ENCODE measurements around the gene B4GALT6. TPM values are rescaled to one million over a fixed set of nuclear protein-coding genes. Genes with fewer than 3 reads are reported as not detected.
A peak's percentile ranks its signal among the peaks of the same experiment; 100 is the strongest.

B4GALT6 gene
- total RNA-seq, 1 donor: 2.2 TPM

DNA sequence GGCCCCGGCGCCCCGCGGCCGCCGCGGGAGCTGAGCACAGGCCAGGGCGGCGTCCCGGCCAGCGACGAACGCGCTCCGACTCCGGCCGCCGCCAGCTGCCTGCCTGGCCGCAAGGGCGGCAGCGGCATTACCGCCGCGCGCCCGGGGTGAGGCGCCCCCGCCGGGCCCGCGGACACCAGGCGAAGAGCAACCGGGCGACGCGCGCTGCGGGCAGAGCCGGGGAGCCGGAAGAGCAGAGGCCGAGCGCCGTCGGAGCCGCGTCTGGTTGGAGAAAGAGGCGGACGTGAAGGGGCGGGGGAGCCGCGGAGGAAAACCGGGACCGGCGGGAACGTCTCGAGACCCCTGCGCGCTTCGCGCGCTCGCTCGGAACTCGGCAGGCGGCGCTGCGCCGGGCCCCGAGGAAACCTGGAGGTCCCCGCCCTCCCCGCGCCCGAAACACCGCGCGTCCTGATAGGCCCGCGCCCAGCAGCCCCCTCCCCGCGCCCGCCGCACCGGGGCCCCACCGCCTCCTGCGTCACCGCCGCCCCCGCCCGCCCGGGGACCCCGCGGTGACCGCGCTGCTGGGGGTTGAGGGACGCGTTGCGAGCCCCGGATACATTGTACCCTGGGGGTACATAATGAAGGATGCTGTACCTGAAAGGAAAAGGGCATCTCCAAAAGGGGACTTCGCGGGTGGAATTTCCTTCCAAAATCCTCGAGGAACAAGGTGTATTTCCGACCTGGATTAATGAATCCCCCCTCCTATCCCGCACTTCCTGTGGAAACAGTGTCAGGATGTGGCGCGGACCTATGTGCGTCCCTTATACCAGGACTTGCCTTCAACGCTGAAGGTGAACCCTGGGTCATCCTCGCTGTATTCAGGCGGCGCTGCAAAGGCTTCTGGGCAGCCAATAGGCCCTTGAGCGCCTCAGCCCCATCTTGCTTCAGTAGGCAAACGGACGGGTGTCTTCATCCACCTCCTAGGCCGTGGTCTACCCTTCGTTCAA lies 1.0 kb upstream of the B4GALT6 start:
- Histone ChIP-seq H2AFZ (ENCODE audit: low read length) (peak overlapping the region; percentile 74), H3K4me1 (ENCODE audit: insufficient read depth, low read length) (peaks cover 8% of the 10 kb centered on the region), H3K4me3 (ENCODE audit: insufficient read depth, low read length) (peak overlapping the region; percentile 81), H3K9me3 (ENCODE audit: low read depth, low read length) (no peaks in the 10 kb centered on the region), H3K27me3 (ENCODE audit: insufficient read depth, low read length) (no peaks in the 10 kb centered on the region), H3K27ac (ENCODE audit: low read depth, low read length) (no peak overlapping the region), H3K36me3 (ENCODE audit: insufficient read depth, low read length) (no peaks in the 10 kb centered on the region), H3K4me2 (ENCODE audit: insufficient read depth, low read length) (peak overlapping the region; percentile 83), H3K79me2 (ENCODE audit: insufficient read depth, low read length) (peaks cover 3% of the 10 kb centered on the region), H4K20me1 (ENCODE audit: insufficient read depth, low read length) (no peaks in the 10 kb centered on the region)
- TF ChIP-seq, protein P1, sequence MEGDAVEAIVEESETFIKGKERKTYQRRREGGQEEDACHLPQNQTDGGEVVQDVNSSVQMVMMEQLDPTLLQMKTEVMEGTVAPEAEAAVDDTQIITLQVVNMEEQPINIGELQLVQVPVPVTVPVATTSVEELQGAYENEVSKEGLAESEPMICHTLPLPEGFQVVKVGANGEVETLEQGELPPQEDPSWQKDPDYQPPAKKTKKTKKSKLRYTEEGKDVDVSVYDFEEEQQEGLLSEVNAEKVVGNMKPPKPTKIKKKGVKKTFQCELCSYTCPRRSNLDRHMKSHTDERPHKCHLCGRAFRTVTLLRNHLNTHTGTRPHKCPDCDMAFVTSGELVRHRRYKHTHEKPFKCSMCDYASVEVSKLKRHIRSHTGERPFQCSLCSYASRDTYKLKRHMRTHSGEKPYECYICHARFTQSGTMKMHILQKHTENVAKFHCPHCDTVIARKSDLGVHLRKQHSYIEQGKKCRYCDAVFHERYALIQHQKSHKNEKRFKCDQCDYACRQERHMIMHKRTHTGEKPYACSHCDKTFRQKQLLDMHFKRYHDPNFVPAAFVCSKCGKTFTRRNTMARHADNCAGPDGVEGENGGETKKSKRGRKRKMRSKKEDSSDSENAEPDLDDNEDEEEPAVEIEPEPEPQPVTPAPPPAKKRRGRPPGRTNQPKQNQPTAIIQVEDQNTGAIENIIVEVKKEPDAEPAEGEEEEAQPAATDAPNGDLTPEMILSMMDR (IDR thresholded peaks at IDR 0.05; ENCODE audit: extremely low read depth, low read depth, low read length): no peak
- peak; percentile 98 for DNase-seq (ENCODE audit: insufficient read length, low spot score, missing footprints)

DNA sequence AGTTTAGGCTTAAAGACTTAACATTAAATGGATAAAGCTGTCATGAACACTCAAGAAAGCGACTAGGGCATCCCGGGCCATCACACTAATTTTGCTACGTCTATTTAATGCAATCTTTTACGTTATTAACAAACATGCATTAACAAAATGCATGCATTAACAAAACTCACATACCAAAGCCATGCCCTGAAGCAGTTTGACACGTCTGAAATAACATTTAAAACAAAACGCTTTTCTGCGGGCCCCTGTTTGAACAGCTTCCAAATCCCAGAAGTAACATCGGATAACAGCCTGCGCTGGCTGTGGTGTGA lies 458 bp downstream of the B4GALT6 start:
- H4K20me1 ChIP-seq (ENCODE audit: insufficient read depth, low read length): no peaks in the 10 kb centered on the region
- H3K36me3 ChIP-seq (ENCODE audit: insufficient read depth, low read length): no peaks in the 10 kb centered on the region
- peak overlapping the region; percentile 92 for H3K4me2 ChIP-seq (ENCODE audit: insufficient read depth, low read length)
- no peaks in the 10 kb centered on the region for H3K9me3 ChIP-seq (ENCODE audit: low read depth, low read length)
- no peak overlapping the region for H3K27ac ChIP-seq (ENCODE audit: low read depth, low read length)
- H3K4me3 ChIP-seq (ENCODE audit: insufficient read depth, low read length): peak overlapping the region; percentile 81
- no peaks in the 10 kb centered on the region for H3K27me3 ChIP-seq (ENCODE audit: insufficient read depth, low read length)
- H3K79me2 ChIP-seq (ENCODE audit: insufficient read depth, low read length): peaks cover 6% of the 10 kb centered on the region
- no peak for DNase-seq (ENCODE audit: insufficient read length, low spot score, missing footprints)
- peaks cover 18% of the 10 kb centered on the region for H3K4me1 ChIP-seq (ENCODE audit: insufficient read depth, low read length)
- TF ChIP-seq, protein P1 (IDR thresholded peaks at IDR 0.05; ENCODE audit: extremely low read depth, low read depth, low read length): no peak
- H2AFZ ChIP-seq (ENCODE audit: low read length): peak overlapping the region; percentile 97

DNA sequence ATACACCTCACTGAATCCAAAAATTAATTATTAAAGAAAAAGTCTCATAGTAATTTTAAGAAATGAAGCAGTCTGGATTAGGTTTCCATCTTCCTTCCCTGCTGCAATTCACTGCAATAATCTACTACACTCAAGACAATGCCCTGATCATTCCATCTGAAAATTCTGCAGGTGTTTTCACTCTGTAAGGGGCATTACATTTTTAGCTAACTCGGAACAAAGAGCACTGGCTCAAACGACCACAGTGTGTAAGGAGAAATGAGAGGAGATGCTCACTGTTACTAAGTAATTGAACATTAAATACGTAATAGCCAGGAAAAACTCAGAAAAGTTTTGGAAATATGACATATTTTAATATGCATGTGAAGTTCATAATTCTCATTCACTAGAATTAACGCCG lies 1.3 kb downstream of the B4GALT6 start:
- H3K4me3 ChIP-seq (ENCODE audit: insufficient read depth, low read length): no peak overlapping the region
- no peaks in the 10 kb centered on the region for H3K36me3 ChIP-seq (ENCODE audit: insufficient read depth, low read length)
- H3K4me1 ChIP-seq (ENCODE audit: insufficient read depth, low read length): peaks cover 21% of the 10 kb centered on the region
- peaks cover 8% of the 10 kb centered on the region for H3K79me2 ChIP-seq (ENCODE audit: insufficient read depth, low read length)
- TF ChIP-seq, protein P1 (IDR thresholded peaks at IDR 0.05; ENCODE audit: extremely low read depth, low read depth, low read length): no peak
- no peaks in the 10 kb centered on the region for H4K20me1 ChIP-seq (ENCODE audit: insufficient read depth, low read length)
- H3K27ac ChIP-seq (ENCODE audit: low read depth, low read length): no peak overlapping the region
- H3K4me2 ChIP-seq (ENCODE audit: insufficient read depth, low read length): no peak overlapping the region
- H3K9me3 ChIP-seq (ENCODE audit: low read depth, low read length): no peaks in the 10 kb centered on the region
- H3K27me3 ChIP-seq (ENCODE audit: insufficient read depth, low read length): no peaks in the 10 kb centered on the region
- DNase-seq (ENCODE audit: insufficient read length, low spot score, missing footprints): peak; percentile 27
- H2AFZ ChIP-seq (ENCODE audit: low read length): no peak overlapping the region

DNA sequence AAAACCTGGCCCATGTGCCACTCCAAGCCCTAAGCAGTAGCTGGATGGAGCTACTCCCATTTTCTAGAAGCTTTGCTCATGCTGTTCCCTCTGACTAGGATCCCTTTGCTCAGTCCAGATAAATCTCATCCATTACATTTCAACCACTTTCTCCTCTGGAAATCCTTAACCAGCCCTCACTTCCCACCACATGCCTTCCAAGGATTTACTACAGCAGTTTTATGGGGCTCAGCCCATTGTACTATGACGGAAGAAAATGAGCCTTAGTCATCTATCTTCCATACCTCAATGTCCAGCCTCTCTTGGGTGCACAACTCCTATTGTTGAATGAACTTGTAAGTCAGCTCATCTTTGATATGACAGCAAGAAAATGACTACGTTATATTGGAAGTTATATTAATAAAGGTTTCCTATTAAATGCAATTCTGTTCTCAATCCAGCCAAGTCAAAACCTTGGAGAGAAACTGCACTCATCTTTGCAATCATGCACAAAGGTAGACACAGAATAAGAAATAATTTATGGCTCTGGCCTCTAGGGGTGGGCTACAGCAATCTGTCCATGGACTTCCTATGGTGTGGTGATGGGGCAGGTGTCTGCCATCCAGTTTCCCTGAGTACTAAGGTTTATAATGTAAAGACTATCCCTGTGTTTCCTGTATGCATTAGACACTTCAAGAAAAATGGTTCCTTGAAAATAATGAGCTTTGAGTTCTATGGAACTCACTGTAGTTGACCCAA lies 3.4 kb downstream of the B4GALT6 start:
- peaks cover 21% of the 10 kb centered on the region for H3K4me1 ChIP-seq (ENCODE audit: insufficient read depth, low read length)
- H3K27ac ChIP-seq (ENCODE audit: low read depth, low read length): no peak overlapping the region

More for the DNA sequence above, 3.4 kb downstream of the B4GALT6 start:
- TF ChIP-seq, protein P1 (IDR thresholded peaks at IDR 0.05; ENCODE audit: extremely low read depth, low read depth, low read length): peak; percentile 31
- Histone ChIP-seq H3K36me3 (ENCODE audit: insufficient read depth, low read length) (no peaks in the 10 kb centered on the region), H3K27me3 (ENCODE audit: insufficient read depth, low read length) (no peaks in the 10 kb centered on the region), H4K20me1 (ENCODE audit: insufficient read depth, low read length) (no peaks in the 10 kb centered on the region), H3K4me2 (ENCODE audit: insufficient read depth, low read length) (no peak overlapping the region), H2AFZ (ENCODE audit: low read length) (no peak overlapping the region), H3K79me2 (ENCODE audit: insufficient read depth, low read length) (peaks cover 18% of the 10 kb centered on the region), H3K4me3 (ENCODE audit: insufficient read depth, low read length) (no peak overlapping the region), H3K9me3 (ENCODE audit: low read depth, low read length) (no peaks in the 10 kb centered on the region)
- DNase-seq (ENCODE audit: insufficient read length, low spot score, missing footprints): peak; percentile 41

All from osteoblast (primary cell).